Measurements from ENCODE around the gene CSF1.
"Not testable (repeated sequence)": the region's sequence is repeated elsewhere in the genome, so short reads cannot be mapped to it uniquely, and the experiment has no call there.

Gene CSF1, protein sequence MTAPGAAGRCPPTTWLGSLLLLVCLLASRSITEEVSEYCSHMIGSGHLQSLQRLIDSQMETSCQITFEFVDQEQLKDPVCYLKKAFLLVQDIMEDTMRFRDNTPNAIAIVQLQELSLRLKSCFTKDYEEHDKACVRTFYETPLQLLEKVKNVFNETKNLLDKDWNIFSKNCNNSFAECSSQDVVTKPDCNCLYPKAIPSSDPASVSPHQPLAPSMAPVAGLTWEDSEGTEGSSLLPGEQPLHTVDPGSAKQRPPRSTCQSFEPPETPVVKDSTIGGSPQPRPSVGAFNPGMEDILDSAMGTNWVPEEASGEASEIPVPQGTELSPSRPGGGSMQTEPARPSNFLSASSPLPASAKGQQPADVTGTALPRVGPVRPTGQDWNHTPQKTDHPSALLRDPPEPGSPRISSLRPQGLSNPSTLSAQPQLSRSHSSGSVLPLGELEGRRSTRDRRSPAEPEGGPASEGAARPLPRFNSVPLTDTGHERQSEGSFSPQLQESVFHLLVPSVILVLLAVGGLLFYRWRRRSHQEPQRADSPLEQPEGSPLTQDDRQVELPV

DNA sequence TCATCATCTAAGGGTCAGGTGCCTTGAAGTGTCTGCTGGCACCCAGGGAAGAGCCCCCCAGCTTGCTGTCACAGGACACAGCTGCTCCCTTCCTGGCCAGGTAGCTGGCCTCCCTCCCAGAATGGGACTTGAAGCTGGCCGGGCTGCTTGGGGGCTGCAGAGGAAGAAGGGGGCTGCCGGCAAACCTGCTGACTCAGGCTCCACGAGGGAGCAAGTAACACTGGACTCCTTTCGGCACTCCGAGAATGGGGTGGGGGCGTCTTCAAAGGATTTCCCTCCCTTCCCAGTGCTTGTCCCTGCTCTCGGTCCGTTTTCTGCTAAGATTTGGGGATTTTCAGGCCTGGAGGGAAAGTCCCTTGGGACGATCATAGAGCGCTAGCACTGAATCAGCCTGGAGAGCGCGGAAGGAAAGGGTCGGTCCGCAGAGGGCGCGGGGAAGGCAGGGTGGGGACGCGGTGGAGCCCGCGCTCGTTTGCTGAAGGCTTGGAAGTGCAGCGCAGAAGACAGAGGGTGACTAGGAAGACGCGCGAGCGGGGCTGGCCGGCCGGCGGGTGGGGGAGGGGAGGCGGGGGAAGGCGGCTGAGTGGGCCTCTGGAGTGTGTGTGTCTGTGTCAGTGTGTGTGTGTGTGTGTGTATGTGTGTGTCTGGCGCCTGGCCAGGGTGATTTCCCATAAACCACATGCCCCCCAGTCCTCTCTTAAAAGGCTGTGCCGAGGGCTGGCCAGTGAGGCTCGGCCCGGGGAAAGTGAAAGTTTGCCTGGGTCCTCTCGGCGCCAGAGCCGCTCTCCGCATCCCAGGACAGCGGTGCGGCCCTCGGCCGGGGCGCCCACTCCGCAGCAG lies at the start of gene CSF1:
Gene CSF1, plus strand, starts transcription at position 727 of the 840 bp plus-strand sequence. CDS start 175 bp downstream, outside the sequence.
- Mint-ChIP-seq H3K9me3 (peaks cover 7% of the 10 kb centered on the region), H3K4me1 (peaks cover 69% of the 10 kb centered on the region), H3K36me3 (ENCODE audit: low read depth) (peaks cover 26% of the 10 kb centered on the region), H3K27me3 (peaks cover 9% of the 10 kb centered on the region), H3K27ac (peak within 1 kb of the TSS; percentile 91), H3K4me3 (peak within 1 kb of the TSS; percentile 86)
- peak; percentile 46 for ATAC-seq
- DNase-seq: peak; percentile 67

DNA sequence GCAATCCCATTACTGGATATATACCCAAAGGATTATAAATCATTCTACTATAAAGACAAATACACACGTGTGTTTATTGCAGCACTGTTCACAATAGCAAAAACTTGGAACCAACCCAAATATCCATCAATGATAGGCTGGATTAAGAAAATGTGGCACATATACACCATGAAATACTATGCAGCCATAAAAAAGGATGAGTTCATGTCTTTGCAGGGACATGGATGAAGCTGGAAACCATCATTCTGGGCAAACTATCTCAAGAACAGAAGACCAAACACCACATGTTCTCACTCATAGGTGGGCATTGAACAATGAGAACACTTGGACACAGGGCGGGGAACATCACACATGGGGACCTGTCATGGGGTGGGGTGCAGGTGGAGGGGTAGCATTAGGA lies 49.0 kb upstream of the CSF1 start:
- DNase-seq; H3K36me3 Mint-ChIP-seq (ENCODE audit: low read depth); H3K4me3 Mint-ChIP-seq; H3K4me1 Mint-ChIP-seq; H3K27ac Mint-ChIP-seq; ATAC-seq; H3K27me3 Mint-ChIP-seq: not testable (repeated sequence)
- H3K9me3 Mint-ChIP-seq: peaks cover 13% of the 10 kb centered on the region

DNA sequence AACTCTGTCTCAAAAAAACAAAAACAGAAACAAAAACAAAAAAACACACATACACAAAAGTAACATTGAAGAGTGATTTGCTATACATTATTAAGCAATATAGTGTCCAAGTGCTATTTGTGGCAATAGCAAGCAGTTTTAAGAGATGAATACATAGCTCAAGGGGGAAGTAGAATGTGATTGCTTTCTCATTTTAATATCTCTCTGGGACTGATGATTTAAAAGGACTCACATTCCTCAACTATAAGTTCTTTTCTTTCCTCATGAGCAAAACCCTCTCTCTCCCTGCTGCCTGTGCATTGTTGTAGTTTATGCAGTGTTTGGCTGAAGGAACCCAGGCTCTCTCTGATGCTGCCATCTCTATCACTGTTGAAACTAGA lies 47.0 kb upstream of the CSF1 start:
- ATAC-seq (no peak), DNase-seq (no peak)
- Mint-ChIP-seq H3K4me3 (no peak overlapping the region), H3K27me3 (no peaks in the 10 kb centered on the region), H3K27ac (no peak overlapping the region), H3K4me1 (peaks cover 4% of the 10 kb centered on the region), H3K9me3 (peaks cover 13% of the 10 kb centered on the region), H3K36me3 (ENCODE audit: low read depth) (no peaks in the 10 kb centered on the region)

DNA sequence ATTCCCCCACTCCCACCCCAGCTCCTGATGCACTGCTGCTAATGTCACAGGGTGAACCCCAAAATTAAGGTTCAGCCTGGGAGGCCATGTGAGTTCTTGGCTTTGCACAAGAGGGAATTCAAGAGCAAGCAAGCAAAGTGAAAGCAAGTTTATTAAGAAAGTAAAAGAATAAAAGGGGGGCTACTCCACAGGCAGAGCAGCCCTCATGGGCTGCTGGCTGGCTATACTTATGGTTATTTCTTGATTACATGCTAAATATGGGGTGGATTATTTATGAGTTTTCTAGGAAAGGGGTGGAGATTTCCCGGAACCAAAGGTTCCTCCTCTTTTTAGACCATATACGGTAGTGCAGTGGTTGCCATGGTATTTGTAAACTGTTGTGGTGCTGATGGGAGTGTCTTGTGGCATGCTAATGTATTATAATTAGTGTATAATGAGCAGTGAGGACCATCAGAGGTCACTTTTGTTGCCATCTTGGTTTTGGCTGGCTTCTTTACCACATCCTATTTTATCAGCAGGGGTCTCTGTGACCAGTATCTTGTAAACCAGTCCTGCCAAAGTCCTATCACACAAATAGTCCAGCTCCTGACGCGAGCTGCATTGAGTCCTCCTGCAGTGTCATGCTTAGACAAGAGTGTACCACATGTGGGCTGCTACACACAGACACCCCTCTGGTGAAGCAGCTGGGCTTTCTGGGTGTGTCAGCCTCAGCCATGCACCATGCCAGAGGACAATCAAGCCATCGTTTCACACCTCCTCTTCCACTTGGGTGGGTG lies 46.4 kb upstream of the CSF1 start:
- no peaks in the 10 kb centered on the region for H3K27me3 Mint-ChIP-seq
- H3K9me3 Mint-ChIP-seq: peaks cover 13% of the 10 kb centered on the region
- ATAC-seq (peak; percentile 24), DNase-seq (no peak)
- H3K36me3 Mint-ChIP-seq (ENCODE audit: low read depth): no peaks in the 10 kb centered on the region
- H3K4me1 Mint-ChIP-seq: peaks cover 4% of the 10 kb centered on the region
- no peak overlapping the region for H3K4me3 Mint-ChIP-seq
- H3K27ac Mint-ChIP-seq: no peak overlapping the region

DNA sequence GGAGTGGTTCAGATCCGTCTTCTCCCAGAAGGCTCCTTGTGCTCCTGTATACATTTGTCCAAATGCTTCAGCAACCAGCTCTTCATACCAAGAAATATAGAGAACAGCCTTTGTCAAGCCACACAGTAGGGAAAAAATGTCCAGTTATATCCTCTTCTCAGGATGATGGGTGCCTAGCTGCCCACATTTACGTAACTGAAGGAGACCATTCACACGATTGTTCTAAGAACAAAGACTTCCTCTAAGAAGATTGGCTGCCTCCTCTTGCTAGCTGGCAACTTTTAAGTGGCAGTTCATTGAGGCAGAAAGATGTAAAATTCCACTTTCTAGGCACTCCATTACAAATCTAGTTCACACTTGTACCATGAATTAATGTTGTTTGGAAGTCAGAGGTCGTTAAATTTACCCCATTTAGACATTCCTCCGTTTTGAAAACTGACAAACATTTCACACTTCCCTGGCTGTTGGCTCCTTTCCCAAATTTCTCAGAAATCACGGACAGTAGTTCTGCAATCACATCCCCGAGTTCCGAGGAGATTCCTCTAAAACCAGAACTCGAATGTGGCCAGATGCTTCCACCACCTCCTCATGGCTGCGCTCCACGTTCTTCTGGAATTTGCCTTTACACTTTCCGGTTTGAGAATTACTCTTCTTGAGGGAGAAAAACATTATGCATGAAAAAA lies 45.6 kb upstream of the CSF1 start:
- H3K36me3 Mint-ChIP-seq (ENCODE audit: low read depth): no peaks in the 10 kb centered on the region
- no peak overlapping the region for H3K27ac Mint-ChIP-seq
- no peaks in the 10 kb centered on the region for H3K27me3 Mint-ChIP-seq

DNA sequence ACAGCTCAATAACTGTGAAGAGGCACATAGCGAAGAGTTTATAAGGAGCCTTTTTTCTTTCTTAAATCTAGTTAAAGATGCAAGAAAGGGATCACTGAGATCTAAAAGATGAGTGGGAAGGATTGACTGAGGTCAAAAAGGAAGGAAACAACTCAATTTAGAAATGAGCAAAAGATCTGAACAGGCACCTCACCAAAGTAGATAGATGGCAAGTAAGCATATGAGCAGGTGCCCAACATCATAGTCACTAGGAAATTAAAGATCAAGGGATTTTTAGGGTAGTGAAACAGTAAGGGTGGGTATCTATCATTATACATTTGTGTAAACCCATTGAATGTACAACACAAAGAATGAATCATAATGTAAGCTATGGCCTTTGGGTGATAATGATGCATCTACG lies 44.6 kb upstream of the CSF1 start:
- H3K4me3 Mint-ChIP-seq: no peak overlapping the region
- no peak for ATAC-seq

More for the DNA sequence above, 45.6 kb upstream of the CSF1 start:
- ATAC-seq: no peak
- H3K4me1 Mint-ChIP-seq: peaks cover 4% of the 10 kb centered on the region
- no peak for DNase-seq
- H3K4me3 Mint-ChIP-seq: no peak overlapping the region
- H3K9me3 Mint-ChIP-seq: peaks cover 10% of the 10 kb centered on the region

DNA sequence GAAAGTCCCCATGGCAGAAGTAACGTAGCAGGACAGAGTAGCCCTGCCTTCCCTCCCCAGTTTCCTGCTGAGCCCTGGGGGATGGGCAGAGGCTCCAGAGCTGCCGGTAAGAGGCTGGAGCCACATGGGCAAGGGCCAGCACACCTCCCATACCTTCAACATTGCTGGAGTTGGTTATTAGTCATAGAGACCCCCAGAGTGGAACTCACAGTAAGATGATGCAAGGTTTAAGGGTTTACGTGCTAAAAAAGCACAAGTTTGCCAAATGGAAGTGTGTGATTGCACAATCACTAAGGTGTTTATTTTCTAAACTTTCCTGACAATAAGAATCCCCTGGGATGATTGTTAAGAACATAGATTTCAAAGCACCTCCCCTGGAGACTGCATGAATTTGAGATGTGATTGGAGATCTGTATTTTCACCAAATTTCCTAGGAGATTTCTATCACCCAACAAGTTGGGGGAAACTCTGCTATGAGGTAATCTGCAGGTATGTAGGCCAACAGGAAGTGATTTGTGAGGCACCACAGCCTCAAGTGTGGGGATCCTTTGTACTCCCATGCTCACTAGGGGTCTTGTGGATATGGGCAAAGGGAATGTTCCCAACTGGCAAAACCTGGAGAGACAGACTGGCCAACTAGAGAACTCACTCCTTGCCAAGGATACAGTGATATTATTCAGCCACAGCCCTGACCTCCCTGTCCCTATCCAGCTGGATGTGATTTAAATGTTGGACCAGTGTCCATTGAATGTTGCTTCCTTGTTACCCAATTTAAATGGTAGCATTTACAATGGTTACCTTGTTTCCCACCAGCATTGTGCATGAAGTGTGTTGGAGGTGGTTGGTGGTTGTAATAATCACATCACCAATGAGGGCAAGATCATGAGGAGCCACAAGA lies 37.1 kb upstream of the CSF1 start:
- no peak for ATAC-seq
- no peak overlapping the region for H3K27ac Mint-ChIP-seq

More for the DNA sequence above, 44.6 kb upstream of the CSF1 start:
- Mint-ChIP-seq H3K27ac (no peak overlapping the region), H3K9me3 (peaks cover 6% of the 10 kb centered on the region), H3K36me3 (ENCODE audit: low read depth) (no peaks in the 10 kb centered on the region), H3K27me3 (no peaks in the 10 kb centered on the region), H3K4me1 (peaks cover 4% of the 10 kb centered on the region)
- no peak for DNase-seq

DNA sequence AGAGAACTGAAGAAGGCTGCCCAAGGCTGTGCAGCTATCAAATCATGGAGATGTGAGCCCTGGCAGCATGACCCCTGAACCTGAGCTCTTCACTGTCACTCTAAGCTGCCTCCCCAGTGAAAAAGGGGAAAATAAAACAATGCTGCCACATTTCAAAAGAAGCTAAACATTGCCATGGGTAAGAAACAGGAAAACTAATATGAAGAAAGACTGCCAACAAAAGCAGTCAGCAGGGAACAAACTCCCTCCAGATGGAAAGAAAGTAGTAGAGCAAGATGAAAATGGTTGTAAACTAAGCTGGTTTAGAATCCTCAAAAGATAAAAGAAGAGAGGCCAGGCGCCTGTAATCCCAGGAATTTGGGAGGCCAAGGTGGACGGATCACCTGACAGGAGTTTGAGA lies 36.2 kb upstream of the CSF1 start:
- DNase-seq (no peak), ATAC-seq (no peak)
- H3K27ac Mint-ChIP-seq: no peak overlapping the region
- no peaks in the 10 kb centered on the region for H3K9me3 Mint-ChIP-seq
- peaks cover 2% of the 10 kb centered on the region for H3K27me3 Mint-ChIP-seq
- H3K4me3 Mint-ChIP-seq: no peak overlapping the region
- no peaks in the 10 kb centered on the region for H3K36me3 Mint-ChIP-seq (ENCODE audit: low read depth)
- peaks cover 6% of the 10 kb centered on the region for H3K4me1 Mint-ChIP-seq

More for the DNA sequence above, 37.1 kb upstream of the CSF1 start:
- H3K27me3 Mint-ChIP-seq: peaks cover 2% of the 10 kb centered on the region
- H3K9me3 Mint-ChIP-seq: no peaks in the 10 kb centered on the region
- DNase-seq: no peak
- no peaks in the 10 kb centered on the region for H3K36me3 Mint-ChIP-seq (ENCODE audit: low read depth)
- H3K4me1 Mint-ChIP-seq: peaks cover 6% of the 10 kb centered on the region
- H3K4me3 Mint-ChIP-seq: no peak overlapping the region

DNA sequence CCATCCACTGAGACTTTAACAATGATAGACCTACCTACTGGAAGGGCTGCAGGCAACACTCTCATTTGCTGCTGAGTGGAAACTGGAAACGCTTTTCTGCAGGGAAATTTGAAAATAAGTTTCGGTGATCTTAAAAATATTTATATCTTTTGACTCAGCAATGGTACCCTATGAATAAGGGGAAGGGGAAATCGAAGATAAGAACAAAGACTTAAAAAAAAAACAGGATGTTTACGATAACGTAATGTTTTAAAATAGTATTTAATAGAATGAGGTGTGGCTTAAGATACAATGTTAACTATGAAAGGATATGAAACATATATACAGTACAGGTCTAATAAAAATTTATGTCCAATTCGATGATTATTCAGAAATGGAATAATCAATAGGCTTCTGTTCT lies 34.8 kb upstream of the CSF1 start:
- DNase-seq: no peak
- H3K36me3 Mint-ChIP-seq (ENCODE audit: low read depth): no peaks in the 10 kb centered on the region
- no peak overlapping the region for H3K27ac Mint-ChIP-seq
- no peaks in the 10 kb centered on the region for H3K9me3 Mint-ChIP-seq
- no peak for ATAC-seq
- peaks cover 2% of the 10 kb centered on the region for H3K27me3 Mint-ChIP-seq
- H3K4me1 Mint-ChIP-seq: peaks cover 6% of the 10 kb centered on the region
- H3K4me3 Mint-ChIP-seq: no peak overlapping the region

DNA sequence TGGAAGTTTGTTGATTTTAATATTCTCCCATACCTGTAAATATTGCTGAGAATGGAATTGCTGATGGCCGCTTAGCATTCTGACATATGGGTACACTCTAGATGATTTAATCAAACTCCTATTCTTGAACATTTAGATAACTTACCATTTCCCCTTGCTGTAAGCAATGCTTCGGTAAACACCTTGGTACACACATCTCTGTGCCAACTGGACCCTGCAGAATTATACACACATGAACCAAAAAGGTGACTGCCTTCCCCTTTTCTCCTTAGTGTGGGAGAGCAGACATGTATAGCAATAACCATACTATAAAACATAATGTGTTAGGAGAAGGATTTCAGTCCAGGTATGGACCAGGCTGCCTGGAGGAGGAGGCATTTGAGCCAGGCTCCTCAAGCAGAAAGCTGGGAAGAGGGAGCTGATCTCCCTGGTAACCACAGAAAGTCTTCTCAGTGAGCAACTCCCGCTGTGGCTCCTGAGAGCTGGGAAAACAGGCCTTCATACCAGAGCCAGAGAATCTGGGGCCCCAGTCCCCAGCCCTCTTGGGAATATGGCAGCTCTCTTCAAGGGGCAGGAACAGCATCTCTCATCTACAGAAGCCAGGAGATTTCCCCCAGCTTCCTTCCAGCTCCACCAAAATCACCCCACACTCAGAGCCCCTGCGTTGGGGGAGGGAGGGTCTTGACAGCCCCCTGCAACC lies 33.9 kb upstream of the CSF1 start:
- DNase-seq (no peak), ATAC-seq (no peak)
- Mint-ChIP-seq H3K27ac (no peak overlapping the region), H3K4me1 (peaks cover 6% of the 10 kb centered on the region), H3K9me3 (no peaks in the 10 kb centered on the region), H3K4me3 (no peak overlapping the region), H3K36me3 (ENCODE audit: low read depth) (no peaks in the 10 kb centered on the region), H3K27me3 (peaks cover 2% of the 10 kb centered on the region)

DNA sequence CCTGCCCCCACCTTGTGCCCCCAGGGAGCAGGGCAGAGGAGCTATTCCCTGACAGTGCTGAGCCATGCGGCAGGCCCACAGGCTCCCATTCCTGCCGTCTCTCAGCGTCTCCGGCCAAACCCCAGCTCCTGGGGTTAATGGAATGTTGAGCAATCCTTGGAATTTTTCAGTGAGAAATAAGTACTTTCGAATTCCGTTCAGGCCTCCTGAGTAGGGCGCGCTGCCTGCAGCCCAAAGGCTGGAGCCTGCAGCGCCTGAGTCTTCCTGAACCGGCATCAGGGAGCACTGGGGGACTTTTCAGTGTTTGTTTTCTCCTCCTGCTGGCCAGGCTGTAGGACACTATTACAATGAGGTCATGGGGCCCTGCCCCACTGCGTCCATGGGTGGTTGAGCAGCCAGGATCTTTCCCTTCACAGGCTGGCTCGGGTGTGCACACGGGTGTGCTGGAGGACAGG lies 33.3 kb upstream of the CSF1 start:
- H3K4me3 Mint-ChIP-seq: no peak overlapping the region
- peaks cover 6% of the 10 kb centered on the region for H3K4me1 Mint-ChIP-seq
- ATAC-seq (no peak), DNase-seq (no peak)
- peaks cover 2% of the 10 kb centered on the region for H3K27me3 Mint-ChIP-seq
- no peak overlapping the region for H3K27ac Mint-ChIP-seq
- H3K9me3 Mint-ChIP-seq: no peaks in the 10 kb centered on the region
- no peaks in the 10 kb centered on the region for H3K36me3 Mint-ChIP-seq (ENCODE audit: low read depth)

DNA sequence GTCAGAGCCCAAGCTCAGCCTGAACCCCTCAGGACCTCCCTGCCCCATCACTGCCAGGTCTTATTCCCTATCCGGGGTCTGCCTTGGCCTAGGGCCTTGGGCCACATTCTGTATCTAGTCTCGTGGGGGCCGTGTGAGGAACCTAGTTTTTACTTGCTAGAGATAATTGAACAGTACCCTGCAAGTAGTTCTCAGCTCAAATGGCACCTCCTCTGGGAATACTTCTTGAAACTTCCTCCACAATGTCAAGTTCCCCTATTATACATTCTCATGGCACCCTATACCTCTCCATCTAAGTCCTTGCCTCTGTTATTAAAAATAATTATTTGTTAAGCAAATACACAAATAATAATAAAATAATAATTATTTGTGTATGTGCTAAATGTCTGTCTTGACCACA lies 32.9 kb upstream of the CSF1 start:
- ATAC-seq: no peak
- no peaks in the 10 kb centered on the region for H3K36me3 Mint-ChIP-seq (ENCODE audit: low read depth)
- peaks cover 6% of the 10 kb centered on the region for H3K4me1 Mint-ChIP-seq
- DNase-seq: no peak
- H3K4me3 Mint-ChIP-seq: no peak overlapping the region
- no peak overlapping the region for H3K27ac Mint-ChIP-seq
- H3K9me3 Mint-ChIP-seq: no peaks in the 10 kb centered on the region
- H3K27me3 Mint-ChIP-seq: peaks cover 2% of the 10 kb centered on the region

All from activated naive CD8-positive, alpha-beta T cell treated with anti-CD3 and anti-CD28 coated beads, Interleukin-2, amount 50 U/mL, for 24 hours (primary cell).